Erythroblast (primary cell): Measurements from ENCODE around the gene GNAI2.

Experiments used
- GATA1 ChIP-seq: IDR thresholded peaks from 2 replicates; pipeline ENCODE4 v1.6.1; 2011; ENCODE audit warnings: low read depth, mild to moderate bottlenecking, control low read depth, low read length, moderate library complexity
- POLR2A ChIP-seq: IDR thresholded peaks from 2 replicates; pipeline ENCODE4 v1.6.1; 2011; ENCODE audit warnings: mild to moderate bottlenecking, low read length

DNA sequence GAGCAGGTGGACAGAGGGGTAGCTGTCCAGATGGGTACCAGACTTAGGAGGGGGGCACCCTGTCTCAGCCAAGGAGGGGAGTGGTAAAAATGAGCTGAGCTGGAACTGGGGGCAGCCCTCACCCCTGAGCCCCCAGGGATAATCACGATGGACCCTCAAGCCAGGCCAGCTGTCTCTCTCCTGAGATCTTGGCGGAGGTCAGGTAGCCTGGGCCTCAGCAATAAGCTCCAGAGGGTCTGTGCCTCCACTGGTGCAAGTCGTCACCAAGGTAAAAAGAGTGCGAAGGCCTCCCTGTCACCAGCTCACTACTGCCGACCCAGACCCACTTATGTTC, 25.9 kb upstream of the GNAI2 start:
- TF ChIP-seq POLR2A = no peak
- no peak for TF ChIP-seq GATA1
